IMR-90 (cell line): Measurements from ENCODE around the gene ADAMTSL2.

Experiments
- CEBPB ChIP-seq: IDR thresholded peaks from 2 replicates; pipeline ENCODE4 v1.6.1; 2012; ENCODE audit warnings: low read depth, low read length, improper control_type of control experiment
- CTCF ChIP-seq: conservative IDR thresholded peaks from 2 replicates; pipeline ENCODE4 v1.5.1; 2012; ENCODE audit warnings: mild to moderate bottlenecking, low read depth, low read length, improper control_type of control experiment
- FOS ChIP-seq: fragments of 150-350 bp; IDR thresholded peaks from 2 replicates; pipeline ENCODE4 v1.6.1; 2016; ENCODE audit warnings: low read depth, low read length
- MAFK ChIP-seq: IDR thresholded peaks from 2 replicates; pipeline ENCODE4 v1.6.1; 2012; ENCODE audit warnings: low read depth, low read length, improper control_type of control experiment
- MAZ ChIP-seq: IDR thresholded peaks from 2 replicates; pipeline ENCODE4 v1.6.1; 2012; ENCODE audit warnings: low read depth, mild to moderate bottlenecking, low read length, improper control_type of control experiment, moderate library complexity, borderline replicate concordance
- MXI1 ChIP-seq: IDR thresholded peaks from 2 replicates; pipeline ENCODE4 v1.6.1; 2012; ENCODE audit warnings: low read depth, mild to moderate bottlenecking, low read length, moderate library complexity, borderline replicate concordance
- POLR2A ChIP-seq: IDR thresholded peaks from 2 replicates; pipeline ENCODE4 v1.6.1; 2012; ENCODE audit warnings: mild to moderate bottlenecking, low read depth, low read length
- RAD21 ChIP-seq: IDR thresholded peaks from 2 replicates; pipeline ENCODE4 v1.6.1; 2012; ENCODE audit warnings: low read length, improper control_type of control experiment
- RCOR1 ChIP-seq: IDR thresholded peaks from 2 replicates; pipeline ENCODE4 v1.6.1; 2012; ENCODE audit warnings: mild to moderate bottlenecking, low read length, improper control_type of control experiment; ENCODE audit not compliant: insufficient replicate concordance
- USF2 ChIP-seq: fragments of 150-350 bp; IDR thresholded peaks from 2 replicates; pipeline ENCODE4 v1.6.1; 2017; ENCODE audit warnings: mild to moderate bottlenecking, antibody characterized with exemption, low read length, low read depth

DNA sequence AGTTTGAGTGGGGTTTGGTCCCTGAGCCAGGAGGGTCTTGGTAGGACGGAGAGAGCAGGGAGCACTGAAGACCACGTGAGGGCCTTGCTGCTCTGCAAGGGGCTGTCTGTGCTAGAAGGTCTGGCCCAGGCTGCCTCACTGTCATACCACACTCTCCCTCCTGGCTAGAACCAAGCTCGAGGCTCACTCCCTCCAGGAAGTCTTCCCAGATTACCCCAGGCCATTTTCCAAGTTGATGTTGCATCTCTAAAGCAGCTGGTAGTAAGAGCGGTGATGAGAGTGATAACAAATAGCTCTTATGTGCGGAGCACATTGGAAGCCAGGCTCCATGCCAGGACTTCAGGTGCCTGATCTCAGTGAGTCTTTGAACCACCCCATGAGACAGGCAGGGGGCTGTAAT lies 16.3 kb upstream of the ADAMTSL2 start:
- TF ChIP-seq USF2 = no peak
- TF ChIP-seq POLR2A = no peak
- TF ChIP-seq CTCF = no peak
- no peak for TF ChIP-seq FOS
- TF ChIP-seq RAD21 = no peak
- TF ChIP-seq MXI1 = no peak
- TF ChIP-seq MAZ = no peak
- no peak for TF ChIP-seq MAFK
- TF ChIP-seq CEBPB = no peak
- no peak for TF ChIP-seq RCOR1
